GM23248 (cell line): ENCODE measurements around the gene MGST3. TPM values are rescaled to one million over a fixed set of nuclear protein-coding genes. Genes with fewer than 3 reads are reported as not detected.
"Not testable (repeated sequence)": the region's sequence is repeated elsewhere in the genome, so short reads cannot be mapped to it uniquely, and the experiment has no call there.

Experiments
- DNase-seq: peaks from one replicate; pipeline ENCODE4 v3.0.0-alpha.2; 2015
- H2AFZ ChIP-seq: fragments of 200-600 bp; sonication (generic); 2 replicates; pipeline ENCODE4 v1.6.1; 2016; ENCODE audit warnings: antibody characterized with exemption
- H3F3A ChIP-seq: fragments of 200-600 bp; sonication (generic); 2 replicates; pipeline ENCODE4 v1.6.1; 2016; ENCODE audit warnings: mild to moderate bottlenecking, antibody characterized with exemption, mixed run types; ENCODE audit not compliant: insufficient read depth
- H3K27ac ChIP-seq: fragments of 200-600 bp; sonication (generic); 2 replicates; pipeline ENCODE4 v1.5.1; 2016; ENCODE audit warnings: mild to moderate bottlenecking
- H3K27me3 ChIP-seq: fragments of 200-600 bp; sonication (generic); replicated peaks from 2 replicates; pipeline ENCODE4 v1.6.1; 2016; ENCODE audit warnings: mild to moderate bottlenecking; ENCODE audit not compliant: insufficient read depth
- H3K36me3 ChIP-seq: fragments of 200-600 bp; sonication (generic); 2 replicates; pipeline ENCODE4 v1.6.1; 2016; ENCODE audit warnings: low read depth, mild to moderate bottlenecking
- H3K4me1 ChIP-seq: fragments of 200-600 bp; sonication (generic); 2 replicates; pipeline ENCODE4 v1.6.1; 2016; ENCODE audit warnings: mild to moderate bottlenecking; ENCODE audit not compliant: insufficient read depth
- H3K4me2 ChIP-seq: fragments of 200-600 bp; sonication (generic); one replicate; pipeline ENCODE4 v1.6.1; 2016; ENCODE audit warnings: mild to moderate bottlenecking; ENCODE audit not compliant: unreplicated experiment
- H3K4me3 ChIP-seq: fragments of 200-600 bp; sonication (generic); 2 replicates; pipeline ENCODE4 v1.5.1; 2016; ENCODE audit warnings: mild to moderate bottlenecking
- H3K79me2 ChIP-seq: fragments of 200-600 bp; sonication (generic); 2 replicates; pipeline ENCODE4 v1.6.1; 2016; ENCODE audit warnings: mild to moderate bottlenecking; ENCODE audit not compliant: insufficient read depth
- H3K9ac ChIP-seq: fragments of 200-600 bp; sonication (generic); 2 replicates; pipeline ENCODE4 v1.6.1; 2016; ENCODE audit warnings: mild to moderate bottlenecking
- H3K9me2 ChIP-seq: fragments of 200-600 bp; sonication (generic); 2 replicates; pipeline ENCODE4 v1.6.1; 2016; ENCODE audit warnings: mixed run types, mild to moderate bottlenecking, moderate library complexity; ENCODE audit not compliant: insufficient read depth
- H3K9me3 ChIP-seq: fragments of 200-600 bp; sonication (generic); one replicate; pipeline ENCODE4 v1.6.1; 2017; ENCODE audit warnings: low read depth
- H4K20me1 ChIP-seq: fragments of 200-600 bp; sonication (generic); 2 replicates; pipeline ENCODE4 v1.6.0; 2016; ENCODE audit not compliant: insufficient read depth
- EZH2 ChIP-seq: fragments of 200-600 bp; sonication (generic); IDR thresholded peaks from 2 replicates; pipeline ENCODE4 v1.6.1; 2018; ENCODE audit warnings: antibody characterized with exemption, mild to moderate bottlenecking; ENCODE audit not compliant: insufficient read depth, poor library complexity, severe bottlenecking
- EZH2phosphoT487 ChIP-seq: fragments of 200-600 bp; sonication (generic); IDR thresholded peaks from 2 replicates; pipeline ENCODE4 v1.6.1; 2018; ENCODE audit warnings: antibody characterized with exemption, moderate library complexity, mild to moderate bottlenecking, low read depth; ENCODE audit not compliant: insufficient read depth
- WGBS, 2 experiments: methylation state at CpG; one replicate each; pipeline ENCODE4 v1.1.6; 2015 to 2017; ENCODE audit warnings: low lambda C conversion rate in 2 of 2, low coverage in 1 of 2; ENCODE audit errors: missing lambda C conversion rate in 2 of 2; 5-methylcytosine and 5-hydroxymethylcytosine counted together
- in situ Hi-C: fragments of 300-500 bp; cut with MboI; formaldehyde crosslinking; loops from 2 replicates; pipeline ENCODE4 v1.15.0; 2020
- polyA plus RNA-seq: library from polyadenylated mRNA; unstranded; fragments of >200 nt; fragmentation: Nextera tagmentation; extraction: Ambion mirVana; gene quantifications from 2 replicates; pipeline ENCODE4 v1.2.1, GENCODE V29; 2016
- total RNA-seq: library from RNA; depleted of rRNA; stranded (reverse); fragments of >200 nt; shearing (Covaris generic); gene quantifications from 2 replicates; pipeline ENCODE4 v1.2.3, GENCODE V29; 2014

The MGST3 gene
- total and polyA plus RNA-seq, 2 experiments from 2014 or later, result 186 to 389 TPM

DNA sequence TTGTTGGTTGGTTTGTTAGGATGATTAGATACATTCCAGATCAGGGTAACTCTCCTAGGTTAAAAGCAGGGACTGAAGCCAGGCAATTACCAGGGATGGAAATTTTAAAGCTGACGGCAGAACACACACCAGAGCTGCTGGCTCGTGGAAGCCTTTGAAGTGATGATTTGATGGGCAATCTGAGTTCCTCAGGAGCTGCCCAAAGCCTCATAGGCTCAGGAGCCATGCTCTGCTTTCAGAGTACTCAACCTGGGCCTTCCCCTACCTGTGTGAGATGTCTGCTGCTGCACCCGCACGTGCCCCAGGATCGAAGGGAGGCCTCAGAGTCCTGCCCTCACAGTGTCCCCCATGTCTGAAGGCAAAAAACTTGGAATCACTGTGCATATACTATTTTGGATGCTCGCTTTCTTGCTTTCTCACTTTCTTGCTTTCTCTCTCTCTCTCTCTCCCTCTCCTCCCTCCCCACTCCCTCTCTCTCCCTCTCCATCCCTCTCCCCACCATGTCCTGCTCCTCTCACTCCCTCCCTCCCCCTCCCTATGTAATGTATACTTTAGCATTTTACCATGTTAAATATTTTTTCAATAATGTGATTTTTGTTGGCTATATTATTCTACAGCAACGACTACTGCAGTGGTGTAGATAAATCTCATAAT, 18.0 kb downstream of the MGST3 start:
- peaks cover 33% of the 10 kb centered on the region for H3K36me3 ChIP-seq
- 0 out of 2 replicates have a peak, but pooled peaks cover 6% of the 10 kb centered on the region for H3K4me1 ChIP-seq
- no peak for TF ChIP-seq EZH2phosphoT487
- TF ChIP-seq EZH2, result no peak
- H3K27me3 ChIP-seq, result no peaks in the 10 kb centered on the region
- peaks cover 6% of the 10 kb centered on the region; the same call in 1 of the 2 replicates for H4K20me1 ChIP-seq
- no peak overlapping the region for H3K4me3 ChIP-seq
- H3K27ac ChIP-seq, result no peak overlapping the region
- no peak for DNase-seq
- H2AFZ ChIP-seq, result no peak overlapping the region
- H3F3A ChIP-seq, result peaks cover 6% of the 10 kb centered on the region; the same call in 1 of the 2 replicates
- H3K4me2 ChIP-seq, result no peak overlapping the region
- no peaks in the 10 kb centered on the region for H3K9me2 ChIP-seq
- H3K79me2 ChIP-seq, result peaks cover 89% of the 10 kb centered on the region
- 98% methylated on average over 6 to 7 of the region's 7 CpGs for WGBS, 2 experiments
- H3K9me3 ChIP-seq, result no peaks in the 10 kb centered on the region
- H3K9ac ChIP-seq, result no peak overlapping the region
- in situ Hi-C loops, result no loop called here

DNA sequence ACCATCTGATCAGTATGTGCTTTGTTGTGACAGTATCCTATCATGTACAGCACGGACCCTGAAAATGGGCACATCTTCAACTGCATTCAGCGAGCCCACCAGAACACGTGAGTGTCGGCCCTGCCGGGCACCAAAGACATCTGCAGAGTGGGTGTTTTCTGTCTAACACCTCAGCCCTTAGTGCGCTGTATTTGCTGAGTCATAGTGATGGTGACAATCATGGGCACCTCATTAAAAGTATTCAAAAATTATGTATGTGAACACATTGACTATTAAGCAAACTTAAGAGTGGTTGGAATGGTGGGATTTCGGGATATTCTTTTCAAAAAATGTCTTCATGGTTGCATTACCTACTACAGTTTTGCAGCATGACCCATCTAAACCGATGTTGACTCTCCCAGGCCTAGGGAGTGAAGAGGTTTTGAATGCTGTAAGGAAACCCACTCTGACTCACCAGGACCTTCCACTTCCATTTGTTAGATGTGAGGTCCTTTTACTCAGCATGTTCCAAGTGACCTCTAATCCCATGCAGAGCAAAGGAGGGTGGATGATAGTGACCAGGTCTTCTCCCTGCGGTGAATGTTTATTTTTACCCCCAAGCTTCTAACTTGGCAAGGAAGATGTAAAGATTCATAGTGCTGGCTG, 20.1 kb downstream of the MGST3 start:
- TF ChIP-seq EZH2 (no peak), EZH2phosphoT487 (no peak)
- Histone ChIP-seq H3K4me2 (no peak overlapping the region), H3K4me1 (0 out of 2 replicates have a peak, but pooled peaks cover 2% of the 10 kb centered on the region), H3K9me2 (no peaks in the 10 kb centered on the region), H3K27me3 (no peaks in the 10 kb centered on the region), H3K9ac (no peak overlapping the region), H3K36me3 (peaks cover 51% of the 10 kb centered on the region), H3F3A (no peaks in the 10 kb centered on the region), H3K4me3 (no peak overlapping the region), H3K27ac (no peak overlapping the region), H3K79me2 (peaks cover 69% of the 10 kb centered on the region), H3K9me3 (no peaks in the 10 kb centered on the region), H2AFZ (no peak overlapping the region), H4K20me1 (peaks cover 6% of the 10 kb centered on the region; the same call in 1 of the 2 replicates)
- no peak for DNase-seq
- WGBS, 2 experiments, result 84 to 85% methylated on average over 9 of the region's 9 CpGs
- in situ Hi-C loops, result no loop called here

DNA sequence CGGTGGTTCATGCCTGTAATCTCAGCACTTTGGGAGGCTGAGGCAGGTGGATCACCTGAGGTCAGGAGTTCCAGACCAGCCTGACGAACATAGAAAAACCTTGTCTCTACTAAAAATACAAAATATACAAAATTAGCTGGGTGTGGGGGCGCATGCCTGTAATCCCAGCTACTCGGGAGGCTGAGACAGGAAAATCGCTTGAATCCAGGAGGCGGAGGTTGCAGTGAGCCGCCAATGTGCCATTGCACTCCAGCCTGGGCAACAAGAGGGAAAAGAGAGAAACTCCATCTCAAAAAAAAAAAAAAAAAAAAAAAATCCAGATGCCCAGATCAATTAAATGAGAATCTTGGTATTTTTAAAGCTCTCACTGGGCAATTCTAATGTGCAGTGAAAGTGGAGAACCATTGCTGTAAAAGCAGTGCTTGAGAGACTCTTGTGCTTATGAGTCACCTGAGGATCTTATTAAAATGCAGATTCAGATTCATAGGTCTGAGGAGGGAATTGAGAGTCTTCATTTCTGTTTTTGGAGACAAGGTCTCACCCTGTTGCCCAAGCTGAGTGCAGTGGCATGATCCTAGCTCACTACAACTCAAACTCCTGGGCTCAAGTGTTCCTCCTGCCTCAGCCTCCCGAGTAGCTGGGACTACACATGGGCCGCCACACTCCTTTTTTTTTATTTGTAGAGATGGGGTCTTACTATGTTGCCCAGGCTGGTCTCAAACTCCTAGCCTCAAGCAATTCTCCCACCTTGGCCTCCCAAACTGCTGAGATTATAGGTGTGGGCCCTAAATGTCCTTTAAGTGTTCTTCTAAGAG, 27.9 kb downstream of the MGST3 start:
- H3K4me1 ChIP-seq, H3K4me2 ChIP-seq, DNase-seq, H3K9ac ChIP-seq, H3K4me3 ChIP-seq, H4K20me1 ChIP-seq, H3K27me3 ChIP-seq, H3K79me2 ChIP-seq, H3K9me2 ChIP-seq, H3K27ac ChIP-seq, H2AFZ ChIP-seq, H3K9me3 ChIP-seq, in situ Hi-C loops: not testable (repeated sequence)
- 95 to 96% methylated on average over 9 of the region's 9 CpGs for WGBS, 2 experiments
- Histone ChIP-seq H3K36me3 (peaks cover 53% of the 10 kb centered on the region), H3F3A (peaks cover 37% of the 10 kb centered on the region)

DNA sequence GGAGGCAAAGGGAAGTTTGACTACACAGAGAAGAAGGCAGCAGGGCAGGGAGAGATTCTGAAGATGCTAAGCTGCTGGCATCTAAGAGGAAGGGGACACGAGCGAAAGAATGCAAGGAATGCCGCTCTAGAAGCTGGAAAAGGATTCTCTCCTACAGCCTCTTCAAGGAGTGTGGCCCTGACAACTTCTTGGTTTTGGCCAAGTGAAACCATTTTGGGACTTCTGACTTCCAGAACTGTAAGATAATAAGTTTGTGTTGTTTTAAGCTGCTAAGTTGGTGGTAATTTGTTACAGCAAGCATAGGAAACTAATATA, 28.5 kb downstream of the MGST3 start:
- Histone ChIP-seq H2AFZ (no peak overlapping the region), H3K9ac (no peak overlapping the region), H3K4me1 (no peaks in the 10 kb centered on the region), H3K27ac (no peak overlapping the region), H3K79me2 (no peaks in the 10 kb centered on the region; the same call in 1 of the 2 replicates), H3K36me3 (peaks cover 53% of the 10 kb centered on the region), H3K27me3 (no peaks in the 10 kb centered on the region), H3K9me2 (no peaks in the 10 kb centered on the region), H4K20me1 (no peaks in the 10 kb centered on the region), H3K4me2 (no peak overlapping the region), H3K4me3 (no peak overlapping the region), H3K9me3 (no peaks in the 10 kb centered on the region), H3F3A (peaks cover 41% of the 10 kb centered on the region)
- WGBS, 2 experiments, result 75 to 78% methylated on average over 3 of the region's 3 CpGs
- TF ChIP-seq EZH2, result no peak
- TF ChIP-seq EZH2phosphoT487, result no peak
- in situ Hi-C loops, result no loop called here
- DNase-seq, result no peak
